Activated CD4-positive, alpha-beta memory T cell treated with anti-CD3 and anti-CD28 coated beads, Interleukin-2, amount 10 ng/mL, durations not matched to agents 7 days and 5 days (primary cell): Measurements from ENCODE around the gene TRNAU1AP. TPM values are rescaled to one million over a fixed set of nuclear protein-coding genes. Genes with fewer than 3 reads are reported as not detected.
"Not testable (repeated sequence)": the region's sequence is repeated elsewhere in the genome, so short reads cannot be mapped to it uniquely, and the experiment has no call there.

Source experiments
- CTCF ChIA-PET: fragments of 350-600 bp; sonication (Branson Sonifier 250); formaldehyde crosslinking; loops from one replicate; lab custom pipeline; 2021; ENCODE audit warnings: antibody characterized with exemption, inconsistent platforms; lab: Charles Lee
- POLR2A ChIA-PET: fragments of 350-600 bp; sonication (Branson Sonifier 250); formaldehyde crosslinking; loops from one replicate; lab custom pipeline; 2021; ENCODE audit warnings: antibody characterized with exemption; lab: Charles Lee
- DNase-seq: peaks from one replicate; pipeline ENCODE4 v3.0.0-alpha.2; 2020
- H3K27ac Mint-ChIP-seq: one replicate; pipeline ENCODE4 v1.8.0; 2021; ENCODE audit warnings: mild to moderate bottlenecking, mixed read lengths
- H3K27me3 Mint-ChIP-seq: one replicate; pipeline ENCODE4 v1.8.0; 2021; ENCODE audit warnings: mixed read lengths
- H3K36me3 Mint-ChIP-seq: one replicate; pipeline ENCODE4 v1.8.0; 2021; ENCODE audit warnings: low read depth, mixed read lengths
- H3K4me1 Mint-ChIP-seq: one replicate; pipeline ENCODE4 v1.8.0; 2021; ENCODE audit warnings: mixed read lengths
- H3K4me3 Mint-ChIP-seq: one replicate; pipeline ENCODE4 v1.8.0; 2021; ENCODE audit warnings: mild to moderate bottlenecking, mixed read lengths
- H3K9me3 Mint-ChIP-seq: one replicate; pipeline ENCODE4 v1.8.0; 2021; ENCODE audit warnings: mixed read lengths
- total RNA-seq, 2 experiments: library from RNA; stranded (reverse); gene quantifications; one replicate each; pipeline ENCODE4 v1.2.3, GENCODE V29; 2021

Gene TRNAU1AP
- total RNA-seq, 2 experiments from 2014 or later, result 56.9 to 58.9 TPM

- H3K9me3 Mint-ChIP-seq, result no peaks in the 10 kb centered on the region
- DNase-seq, result no peak
- ChIA-PET POLR2A (interaction anchor here (0.6 to 1.8 kb wide), 4 partner anchors 8 to 49 kb away, joined by 3 to 16 read pairs (median 4); partner anchors contain the start of gene TRNAU1AP), CTCF (interaction anchor here (0.6 kb wide), 1 partner anchor 19 kb away, joined by 3 read pairs; no protein-coding TSS in a partner anchor)
- H3K27ac Mint-ChIP-seq, result no peak overlapping the region
- H3K4me3 Mint-ChIP-seq, result no peak overlapping the region
- H3K4me1 Mint-ChIP-seq, result peaks cover 2% of the 10 kb centered on the region
- H3K36me3 Mint-ChIP-seq, result peaks cover 58% of the 10 kb centered on the region
- no peaks in the 10 kb centered on the region for H3K27me3 Mint-ChIP-seq
Measured at GRCh38 chr1:28560886-28561285, 8.0 kb downstream of the TRNAU1AP start.

DNA sequence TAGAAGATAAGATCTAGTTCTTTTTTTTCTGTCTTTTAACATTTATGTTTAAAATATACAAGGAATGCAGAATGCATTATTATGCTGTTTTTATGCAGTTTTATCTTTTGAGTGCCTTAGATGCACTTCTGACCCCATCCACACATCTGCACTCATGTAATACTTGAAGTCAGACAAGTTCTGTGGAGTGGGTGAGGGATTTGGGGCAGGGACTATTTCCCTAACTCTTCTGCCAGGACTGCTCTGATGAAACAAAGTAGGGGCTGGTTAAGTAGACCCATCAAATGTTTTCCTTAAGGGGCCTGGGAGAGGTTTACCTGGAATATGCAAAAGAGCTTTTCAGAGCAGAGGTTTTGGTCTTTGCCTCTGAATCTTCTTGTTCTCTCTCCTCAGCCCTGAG lies 11.4 kb downstream of the TRNAU1AP start:
- Mint-ChIP-seq H3K27me3 (no peaks in the 10 kb centered on the region), H3K36me3 (peaks cover 57% of the 10 kb centered on the region), H3K4me1 (no peaks in the 10 kb centered on the region), H3K4me3 (no peak overlapping the region), H3K27ac (no peak overlapping the region), H3K9me3 (no peaks in the 10 kb centered on the region)
- ChIA-PET POLR2A (interaction anchor here (1.0 to 4.1 kb wide), 4 partner anchors 9 to 318 kb away, joined by 3 to 23 read pairs (median 7); partner anchors contain the start of gene TRNAU1AP), CTCF (interaction anchor here (1.8 kb wide), 1 partner anchor 17 kb away, joined by 6 read pairs; no protein-coding TSS in a partner anchor)
- no peak for DNase-seq

DNA sequence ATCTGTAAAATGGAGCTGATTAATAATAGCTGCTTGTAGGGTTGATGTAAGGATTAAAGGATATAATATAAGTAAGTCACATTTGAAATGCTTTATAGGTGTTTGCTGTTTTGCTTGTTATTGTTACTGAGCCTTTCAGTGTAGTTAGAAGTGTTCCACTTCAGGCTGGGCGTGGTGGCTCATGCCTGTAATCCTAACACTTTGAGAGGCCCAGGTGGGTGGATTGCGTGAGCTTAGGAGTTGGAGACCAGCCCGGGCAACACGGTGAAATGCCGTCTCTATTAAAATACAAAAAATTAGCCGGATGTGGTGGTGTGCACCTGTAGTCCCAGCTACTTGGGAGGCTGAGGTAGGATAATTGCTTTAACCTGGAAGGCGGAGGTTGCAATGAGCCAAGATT lies 12.2 kb downstream of the TRNAU1AP start:
- Mint-ChIP-seq H3K27ac (no peak overlapping the region), H3K4me3 (no peak overlapping the region), H3K4me1 (no peaks in the 10 kb centered on the region), H3K27me3 (no peaks in the 10 kb centered on the region), H3K36me3 (peaks cover 51% of the 10 kb centered on the region), H3K9me3 (no peaks in the 10 kb centered on the region)
- DNase-seq, result no peak
- ChIA-PET POLR2A (interaction anchor here (0.8 to 4.1 kb wide), 4 partner anchors 9 to 19 kb away, joined by 3 to 23 read pairs (median 8); partner anchors contain the start of gene TRNAU1AP), CTCF (interaction anchor here (0.7 to 1.8 kb wide), 2 partner anchors 11 to 16 kb away, joined by 3 to 6 read pairs; no protein-coding TSS in a partner anchor)

GRCh38 chr1:28565726-28566125 lies 12.8 kb downstream of the TRNAU1AP start:
- ChIA-PET POLR2A (interaction anchor here (0.8 to 1.4 kb wide), 2 partner anchors 15 to 19 kb away, joined by 4 to 15 read pairs; no protein-coding TSS in a partner anchor), CTCF (no interaction called here)
- no peaks in the 10 kb centered on the region for H3K9me3 Mint-ChIP-seq
- no peak for DNase-seq
- no peaks in the 10 kb centered on the region for H3K4me1 Mint-ChIP-seq
- no peak overlapping the region for H3K27ac Mint-ChIP-seq
- no peak overlapping the region for H3K4me3 Mint-ChIP-seq
- peaks cover 45% of the 10 kb centered on the region for H3K36me3 Mint-ChIP-seq
- H3K27me3 Mint-ChIP-seq, result no peaks in the 10 kb centered on the region

- ChIA-PET CTCF (interaction anchor here (0.5 to 0.7 kb wide), 2 partner anchors 303 to 318 kb away, joined by 4 read pairs; no protein-coding TSS in a partner anchor), POLR2A (interaction anchor here (0.8 to 1.4 kb wide), 2 partner anchors 13 kb away, joined by 3 to 15 read pairs; no protein-coding TSS in a partner anchor)
- Mint-ChIP-seq H3K4me1 (no peaks in the 10 kb centered on the region), H3K4me3 (no peak overlapping the region), H3K9me3 (no peaks in the 10 kb centered on the region), H3K36me3 (peaks cover 43% of the 10 kb centered on the region), H3K27ac (no peak overlapping the region), H3K27me3 (no peaks in the 10 kb centered on the region)
- DNase-seq, result no peak
Measured at GRCh38 chr1:28566931-28567330, 14.0 kb downstream of the TRNAU1AP start.

GRCh38 chr1:28571911-28572310 lies 19.0 kb downstream of the TRNAU1AP start:
- DNase-seq, result no peak
- ChIA-PET POLR2A (interaction anchor here (5.5 kb wide), 1 partner anchor 8 kb away, joined by 64 read pairs; no protein-coding TSS in a partner anchor), CTCF (interaction anchor here (0.9 kb wide), 1 partner anchor 10 kb away, joined by 3 read pairs; no protein-coding TSS in a partner anchor)
- H3K36me3 Mint-ChIP-seq, result peaks cover 41% of the 10 kb centered on the region
- H3K27me3 Mint-ChIP-seq, result no peaks in the 10 kb centered on the region
- no peak overlapping the region for H3K27ac Mint-ChIP-seq
- peaks cover 1% of the 10 kb centered on the region for H3K4me1 Mint-ChIP-seq
- no peak overlapping the region for H3K4me3 Mint-ChIP-seq
- no peaks in the 10 kb centered on the region for H3K9me3 Mint-ChIP-seq

- H3K4me3 Mint-ChIP-seq, DNase-seq, CTCF ChIA-PET, H3K27ac Mint-ChIP-seq, H3K9me3 Mint-ChIP-seq, H3K27me3 Mint-ChIP-seq, H3K4me1 Mint-ChIP-seq: not testable (repeated sequence)
- POLR2A ChIA-PET, result interaction anchor here (5.5 kb wide), 1 partner anchor 7 kb away, joined by 64 read pairs; no protein-coding TSS in a partner anchor
- peaks cover 45% of the 10 kb centered on the region for H3K36me3 Mint-ChIP-seq
Measured at GRCh38 chr1:28572891-28573290, 20.0 kb downstream of the TRNAU1AP start.

GRCh38 chr1:28573564-28573963 lies 20.7 kb downstream of the TRNAU1AP start:
- Mint-ChIP-seq H3K27ac (no peak overlapping the region), H3K4me3 (no peak overlapping the region), H3K27me3 (no peaks in the 10 kb centered on the region), H3K9me3 (no peaks in the 10 kb centered on the region), H3K4me1 (peaks cover 16% of the 10 kb centered on the region), H3K36me3 (peaks cover 46% of the 10 kb centered on the region)
- POLR2A ChIA-PET, result no interaction called here
- CTCF ChIA-PET, result interaction anchor here (0.7 kb wide), 1 partner anchor 17 kb away, joined by 3 read pairs; no protein-coding TSS in a partner anchor
- DNase-seq, result no peak

DNA sequence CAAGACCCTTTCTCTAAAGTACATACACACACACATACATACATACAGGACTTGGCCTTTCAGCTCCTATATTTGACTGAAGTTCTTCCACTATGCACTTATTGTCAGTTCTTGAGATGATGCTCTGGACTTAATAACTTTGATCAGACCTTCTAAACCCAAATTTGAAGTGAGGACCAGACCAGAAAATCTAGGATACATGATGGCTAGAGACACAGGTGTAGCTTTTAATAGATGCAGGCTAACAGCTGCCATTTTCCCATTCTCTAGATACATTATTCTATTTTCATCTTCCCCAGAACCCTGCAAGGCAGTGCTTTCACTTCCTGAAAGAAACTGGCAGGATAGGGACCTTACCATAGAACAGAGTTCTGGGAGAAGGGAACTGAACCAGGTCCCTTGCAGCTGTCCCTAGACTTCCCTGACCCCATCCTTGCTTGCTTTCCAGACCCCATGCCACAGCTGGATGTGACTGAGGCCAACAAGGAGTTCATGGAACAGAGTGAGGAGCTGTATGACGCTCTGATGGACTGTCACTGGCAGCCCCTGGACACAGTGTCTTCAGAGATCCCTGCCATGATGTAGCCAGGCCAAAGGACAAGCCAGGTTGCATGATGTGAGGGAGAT lies 24.3 kb downstream of the TRNAU1AP start:
- CTCF ChIA-PET, result no interaction called here
- no peak overlapping the region for H3K4me3 Mint-ChIP-seq
- no peaks in the 10 kb centered on the region for H3K27me3 Mint-ChIP-seq
- no peaks in the 10 kb centered on the region for H3K9me3 Mint-ChIP-seq
- POLR2A ChIA-PET, result interaction anchor here (1.0 to 10.4 kb wide), 6 partner anchors 13 to 92 kb away, joined by 3 to 264 read pairs (median 4); partner anchors contain the start of genes GMEB1 and RCC1
- peaks cover 60% of the 10 kb centered on the region for H3K36me3 Mint-ChIP-seq
- peak overlapping the region; percentile 54 for H3K27ac Mint-ChIP-seq
- peaks cover 33% of the 10 kb centered on the region for H3K4me1 Mint-ChIP-seq
- no peak for DNase-seq

DNA sequence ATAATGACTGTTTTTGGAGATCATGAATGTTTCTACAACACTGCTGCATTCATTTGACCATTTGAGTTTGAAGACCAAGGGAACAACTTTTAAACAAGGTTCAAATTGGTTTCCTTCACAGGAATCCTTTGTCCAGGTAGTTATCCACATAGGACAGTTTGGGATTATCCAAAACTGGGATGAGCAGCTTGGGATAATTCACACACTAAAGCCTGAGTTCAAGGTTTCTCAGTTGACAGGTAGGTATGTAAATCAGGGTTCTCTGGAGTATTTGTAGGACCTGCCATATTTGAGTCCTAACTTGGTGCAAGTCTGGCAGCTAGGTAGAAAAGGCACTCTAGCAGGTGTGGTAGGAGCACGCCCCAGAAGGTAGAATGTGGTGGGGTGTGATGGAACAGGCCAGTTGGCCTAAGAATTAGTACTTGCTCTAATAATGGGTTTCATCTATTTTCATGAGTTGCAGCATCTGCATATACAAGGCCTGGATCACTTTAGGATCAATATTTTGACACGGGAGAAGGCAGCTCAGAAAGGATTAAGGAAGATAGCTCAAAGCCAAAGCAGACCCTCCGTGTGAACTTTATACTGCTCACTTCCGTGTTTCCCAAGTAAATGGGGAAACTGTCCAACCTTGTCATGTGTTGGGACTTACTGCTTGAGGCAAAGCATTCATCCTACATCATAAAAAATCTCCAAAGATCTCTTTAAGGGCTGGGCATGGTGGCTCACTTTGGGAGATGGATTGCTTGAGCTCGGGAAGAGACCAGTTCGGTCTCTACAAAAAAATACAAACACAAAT lies 25.1 kb downstream of the TRNAU1AP start:
- peaks cover 60% of the 10 kb centered on the region for H3K36me3 Mint-ChIP-seq
- no peak overlapping the region for H3K4me3 Mint-ChIP-seq
- DNase-seq, result no peak
- peaks cover 35% of the 10 kb centered on the region for H3K4me1 Mint-ChIP-seq
- POLR2A ChIA-PET, result interaction anchor here (1.0 to 10.4 kb wide), 11 partner anchors 7 to 330 kb away, joined by 3 to 264 read pairs (median 40); partner anchors contain the start of genes GMEB1, RCC1, RNU11 and TRNAU1AP
- H3K9me3 Mint-ChIP-seq, result no peaks in the 10 kb centered on the region
- CTCF ChIA-PET, result interaction anchor here (1.3 to 1.6 kb wide), 3 partner anchors 70 to 329 kb away, joined by 3 to 9 read pairs (median 3); partner anchors contain the start of gene YTHDF2
- peak overlapping the region; percentile 54 for H3K27ac Mint-ChIP-seq
- H3K27me3 Mint-ChIP-seq, result no peaks in the 10 kb centered on the region

GRCh38 chr1:28578696-28579218 lies 25.9 kb downstream of the TRNAU1AP start:
- Mint-ChIP-seq H3K36me3 (peaks cover 56% of the 10 kb centered on the region), H3K27ac (peak overlapping the region; percentile 92), H3K9me3 (no peaks in the 10 kb centered on the region), H3K4me3 (peak overlapping the region; percentile 30), H3K4me1 (peaks cover 38% of the 10 kb centered on the region), H3K27me3 (no peaks in the 10 kb centered on the region)
- CTCF ChIA-PET, result interaction anchor here (0.6 to 4.2 kb wide), 8 partner anchors 25 to 330 kb away, joined by 3 to 36 read pairs (median 6); partner anchors contain the start of genes TRNAU1AP and YTHDF2
- DNase-seq, result no peak
- POLR2A ChIA-PET, result interaction anchor here (0.6 to 10.4 kb wide), 16 partner anchors 8 to 331 kb away, joined by 3 to 264 read pairs (median 26); partner anchors contain the start of genes GMEB1, MED18, RCC1 and RNU11

DNA sequence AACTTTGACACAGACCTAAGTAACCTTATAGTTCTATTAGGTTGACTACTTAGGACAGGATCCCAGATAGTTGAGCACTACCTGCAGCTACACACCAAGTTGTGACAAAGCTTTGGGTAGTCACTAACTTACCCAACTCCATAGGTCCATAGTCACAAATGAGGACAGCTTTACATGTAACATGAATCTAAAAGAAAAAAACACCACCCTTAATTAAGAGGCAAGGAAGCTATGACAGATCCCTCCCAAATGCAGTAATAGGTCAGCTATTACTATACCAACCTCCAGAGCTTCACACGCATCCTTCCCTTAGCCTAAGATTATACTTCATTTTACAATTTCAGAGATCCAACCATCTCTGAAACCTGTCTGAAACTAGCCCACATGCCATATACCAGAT lies 26.5 kb downstream of the TRNAU1AP start:
- Mint-ChIP-seq H3K9me3 (no peaks in the 10 kb centered on the region), H3K4me3 (peak overlapping the region; percentile 92)
- POLR2A ChIA-PET, result interaction anchor here (0.6 to 10.4 kb wide), 18 partner anchors 9 to 332 kb away, joined by 3 to 264 read pairs (median 30); partner anchors contain the start of genes GMEB1, MED18, RCC1 and RNU11

More for the DNA sequence above, 26.5 kb downstream of the TRNAU1AP start:
- peaks cover 38% of the 10 kb centered on the region for H3K4me1 Mint-ChIP-seq
- H3K27me3 Mint-ChIP-seq, result no peaks in the 10 kb centered on the region
- CTCF ChIA-PET, result interaction anchor here (0.6 to 4.2 kb wide), 10 partner anchors 24 to 331 kb away, joined by 3 to 36 read pairs (median 4); partner anchors contain the start of genes TRNAU1AP and YTHDF2
- no peak for DNase-seq
- peaks cover 56% of the 10 kb centered on the region for H3K36me3 Mint-ChIP-seq
- H3K27ac Mint-ChIP-seq, result peak overlapping the region; percentile 92
